Esophagus muscularis mucosa (tissue), 3 donors: ENCODE results near the gene KDM3B.

Experiments used
- POLR2A ChIP-seq: fragments of 450-650 bp; IDR thresholded peaks from one replicate; pipeline ENCODE4 v1.6.1; 2017; ENCODE audit warnings: antibody characterized with exemption, moderate library complexity, mild to moderate bottlenecking, low read depth
- TF ChIP-seq, protein P1 (sequence below), 3 experiments: fragments of 200-600 bp in 2 of 3; fragments of 450-650 bp in 1 of 3; sonication (generic) in 2 of 3; IDR thresholded peaks; one replicate each; pipeline ENCODE4 v1.5.1; 2017 to 2019; ENCODE audit warnings: antibody characterized with exemption in 3 of 3, mild to moderate bottlenecking in 2 of 3, moderate library complexity in 1 of 3

DNA sequence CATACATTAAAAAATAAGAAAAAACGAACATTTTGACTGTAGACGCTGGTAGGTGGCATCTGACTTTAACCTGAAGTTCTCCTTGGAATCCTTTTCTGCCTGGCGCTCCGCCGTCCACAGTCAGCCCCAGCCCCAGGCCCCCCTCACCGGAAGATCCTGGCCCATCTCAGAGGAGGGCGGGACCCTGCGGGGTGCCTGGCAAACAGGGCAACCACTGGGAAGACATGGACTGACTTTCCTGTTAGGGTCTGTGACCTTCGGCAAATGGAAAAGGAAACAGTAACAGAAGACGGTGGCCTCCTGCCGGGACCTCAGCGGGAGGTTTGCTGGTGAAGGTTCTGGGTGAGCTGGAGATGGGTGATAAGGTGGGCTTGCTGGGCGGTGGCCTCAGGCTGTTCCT is 101.1 kb downstream of the KDM3B start:
- TF ChIP-seq, protein P1, sequence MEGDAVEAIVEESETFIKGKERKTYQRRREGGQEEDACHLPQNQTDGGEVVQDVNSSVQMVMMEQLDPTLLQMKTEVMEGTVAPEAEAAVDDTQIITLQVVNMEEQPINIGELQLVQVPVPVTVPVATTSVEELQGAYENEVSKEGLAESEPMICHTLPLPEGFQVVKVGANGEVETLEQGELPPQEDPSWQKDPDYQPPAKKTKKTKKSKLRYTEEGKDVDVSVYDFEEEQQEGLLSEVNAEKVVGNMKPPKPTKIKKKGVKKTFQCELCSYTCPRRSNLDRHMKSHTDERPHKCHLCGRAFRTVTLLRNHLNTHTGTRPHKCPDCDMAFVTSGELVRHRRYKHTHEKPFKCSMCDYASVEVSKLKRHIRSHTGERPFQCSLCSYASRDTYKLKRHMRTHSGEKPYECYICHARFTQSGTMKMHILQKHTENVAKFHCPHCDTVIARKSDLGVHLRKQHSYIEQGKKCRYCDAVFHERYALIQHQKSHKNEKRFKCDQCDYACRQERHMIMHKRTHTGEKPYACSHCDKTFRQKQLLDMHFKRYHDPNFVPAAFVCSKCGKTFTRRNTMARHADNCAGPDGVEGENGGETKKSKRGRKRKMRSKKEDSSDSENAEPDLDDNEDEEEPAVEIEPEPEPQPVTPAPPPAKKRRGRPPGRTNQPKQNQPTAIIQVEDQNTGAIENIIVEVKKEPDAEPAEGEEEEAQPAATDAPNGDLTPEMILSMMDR (IDR thresholded peaks at IDR 0.05) = no peak
- TF ChIP-seq POLR2A = no peak
